Duodenal mucosa (tissue), 2 donors: Measurements from ENCODE around the gene ATP8A2.
"Not testable (repeated sequence)": the region's sequence is repeated elsewhere in the genome, so short reads cannot be mapped to it uniquely, and the experiment has no call there.

Experiments used
- H3K27ac ChIP-seq: one replicate; pipeline ENCODE4 v1.7.0; 2013; ENCODE audit warnings: low read depth, low read length
- H3K27me3 ChIP-seq, 2 donors: one replicate each; pipeline ENCODE4 v1.7.0; 2013; ENCODE audit warnings: low read length in 2 of 2, control low read depth in 1 of 2; ENCODE audit not compliant: insufficient read depth in 2 of 2, control insufficient read depth in 1 of 2
- H3K36me3 ChIP-seq, 2 donors: one replicate each; pipeline ENCODE4 v1.7.0; 2013; ENCODE audit warnings: low read length in 2 of 2, control low read depth in 1 of 2; ENCODE audit not compliant: insufficient read depth in 2 of 2, control insufficient read depth in 1 of 2
- H3K4me1 ChIP-seq, 2 donors: one replicate each; pipeline ENCODE4 v1.7.0; 2013; ENCODE audit warnings: low read length in 2 of 2, control low read depth in 1 of 2; ENCODE audit not compliant: insufficient read depth in 2 of 2, control insufficient read depth in 1 of 2
- H3K4me3 ChIP-seq, 2 donors: one replicate each; pipeline ENCODE4 v1.7.0; 2013; ENCODE audit warnings: low read length in 2 of 2, low read depth in 1 of 2
- H3K9ac ChIP-seq, 2 donors: one replicate each; pipeline ENCODE4 v1.7.0; 2013; ENCODE audit warnings: low read length in 2 of 2, low read depth in 1 of 2
- H3K9me3 ChIP-seq, 2 donors: one replicate each; pipeline ENCODE4 v1.7.0; 2013; ENCODE audit warnings: low read length in 2 of 2, control low read depth in 1 of 2; ENCODE audit not compliant: control insufficient read depth in 1 of 2

The ATP8A2 gene

GRCh38 chr13:26051657-26052311 is 680.0 kb downstream of the ATP8A2 start, which contains the start of gene SHISA2:
Gene SHISA2, minus strand, starts transcription at chr13:26052016. Its CDS starts 1,041 bp downstream, at chr13:26050975.
- peaks cover 30 to 41% of the 10 kb centered on the region in 2 donors for H3K27me3 ChIP-seq
- no peaks in the 10 kb centered on the region for H3K9me3 ChIP-seq
- no peaks in the 10 kb centered on the region for H3K36me3 ChIP-seq
- H3K4me3 ChIP-seq: peak within 1 kb of the TSS; percentile 26 to 43
- no peaks in the 10 kb centered on the region for H3K4me1 ChIP-seq
- H3K9ac ChIP-seq: no peak within 1 kb of the TSS
- no peak within 1 kb of the TSS for H3K27ac ChIP-seq

GRCh38 chr13:26052337-26052736 is 680.6 kb downstream of the ATP8A2 start:
- Histone ChIP-seq H3K4me3 (peak overlapping the region in 1 of 2 donors; percentile 26), H3K9ac (no peak overlapping the region), H3K36me3 (no peaks in the 10 kb centered on the region), H3K4me1 (no peaks in the 10 kb centered on the region), H3K27me3 (peaks cover 30 to 41% of the 10 kb centered on the region in 2 donors), H3K27ac (no peak overlapping the region), H3K9me3 (no peaks in the 10 kb centered on the region)

GRCh38 chr13:26053418-26053980 is 681.7 kb downstream of the ATP8A2 start:
- no peaks in the 10 kb centered on the region for H3K4me1 ChIP-seq
- no peak overlapping the region for H3K9ac ChIP-seq
- H3K9me3 ChIP-seq: no peaks in the 10 kb centered on the region
- peaks cover 27 to 37% of the 10 kb centered on the region in 2 donors for H3K27me3 ChIP-seq
- H3K36me3 ChIP-seq: no peaks in the 10 kb centered on the region
- no peak overlapping the region for H3K27ac ChIP-seq
- H3K4me3 ChIP-seq: no peak overlapping the region

GRCh38 chr13:26054896-26055295 is 683.1 kb downstream of the ATP8A2 start:
- Histone ChIP-seq H3K9ac (no peak overlapping the region), H3K27me3 (peaks cover 18 to 23% of the 10 kb centered on the region in 2 donors)

GRCh38 chr13:26058704-26059103 is 686.9 kb downstream of the ATP8A2 start:
- Histone ChIP-seq H3K36me3 (no peaks in the 10 kb centered on the region), H3K4me3 (no peak overlapping the region), H3K9me3 (no peaks in the 10 kb centered on the region), H3K27me3 (no peaks in the 10 kb centered on the region), H3K9ac (no peak overlapping the region), H3K27ac (no peak overlapping the region), H3K4me1 (no peaks in the 10 kb centered on the region)

More at GRCh38 chr13:26054896-26055295, 683.1 kb downstream of the ATP8A2 start:
- Histone ChIP-seq H3K4me3 (no peak overlapping the region), H3K27ac (no peak overlapping the region), H3K36me3 (no peaks in the 10 kb centered on the region), H3K4me1 (no peaks in the 10 kb centered on the region), H3K9me3 (no peaks in the 10 kb centered on the region)

- no peaks in the 10 kb centered on the region for H3K9me3 ChIP-seq
- no peak overlapping the region for H3K9ac ChIP-seq
- H3K4me3 ChIP-seq: no peak overlapping the region
- H3K27me3 ChIP-seq: no peaks in the 10 kb centered on the region
- H3K4me1 ChIP-seq: no peaks in the 10 kb centered on the region
- H3K27ac ChIP-seq: no peak overlapping the region
- H3K36me3 ChIP-seq: no peaks in the 10 kb centered on the region
Observed at GRCh38 chr13:26060357-26060756, 688.6 kb downstream of the ATP8A2 start.

GRCh38 chr13:26061256-26061655 is 689.5 kb downstream of the ATP8A2 start:
- Histone ChIP-seq H3K9me3 (no peaks in the 10 kb centered on the region), H3K9ac (no peak overlapping the region), H3K4me1 (no peaks in the 10 kb centered on the region), H3K36me3 (no peaks in the 10 kb centered on the region), H3K27me3 (no peaks in the 10 kb centered on the region), H3K4me3 (no peak overlapping the region), H3K27ac (no peak overlapping the region)

- no peaks in the 10 kb centered on the region for H3K4me1 ChIP-seq
- H3K4me3 ChIP-seq: no peak overlapping the region
- H3K9me3 ChIP-seq: no peaks in the 10 kb centered on the region
- no peak overlapping the region for H3K9ac ChIP-seq
- no peaks in the 10 kb centered on the region for H3K36me3 ChIP-seq
- H3K27me3 ChIP-seq: no peaks in the 10 kb centered on the region
- no peak overlapping the region for H3K27ac ChIP-seq
Observed at GRCh38 chr13:26061947-26062346, 690.2 kb downstream of the ATP8A2 start.

GRCh38 chr13:26062853-26063444 is 691.2 kb downstream of the ATP8A2 start:
- Histone ChIP-seq H3K36me3 (no peaks in the 10 kb centered on the region), H3K9me3 (no peaks in the 10 kb centered on the region), H3K4me1 (no peaks in the 10 kb centered on the region), H3K27me3 (no peaks in the 10 kb centered on the region), H3K4me3 (no peak overlapping the region), H3K27ac (no peak overlapping the region), H3K9ac (no peak overlapping the region)

GRCh38 chr13:26066492-26066891 is 694.7 kb downstream of the ATP8A2 start:
- H3K9me3 ChIP-seq, H3K9ac ChIP-seq, H3K4me3 ChIP-seq, H3K27me3 ChIP-seq, H3K27ac ChIP-seq, H3K4me1 ChIP-seq, H3K36me3 ChIP-seq: not testable (repeated sequence)
